GM23338 (cell line): ENCODE data around the gene PTPN6.

Experiments used
- CTCF ChIP-seq, 2 experiments: fragments of 200-600 bp in 1 of 2; sonication (generic) in 1 of 2; conservative IDR thresholded peaks; 2 replicates each; pipeline versions ENCODE4 v1.5.1 to v1.6.1; 2016 to 2017; ENCODE audit warnings: antibody characterized with exemption in 2 of 2, low read depth in 2 of 2, mild to moderate bottlenecking in 2 of 2, moderate library complexity in 1 of 2
- EZH2 ChIP-seq: fragments of 200-600 bp; sonication (generic); IDR thresholded peaks from one replicate; pipeline ENCODE4 v1.8.0; 2017; ENCODE audit warnings: antibody characterized with exemption, mild to moderate bottlenecking, low read depth; ENCODE audit not compliant: unreplicated experiment
- POLR2AphosphoS5 ChIP-seq: IDR thresholded peaks from 2 replicates; pipeline ENCODE4 v1.6.1; 2016; ENCODE audit warnings: antibody characterized with exemption, low read depth

- TF ChIP-seq CTCF (conservative IDR thresholded peaks at IDR 0.05; ENCODE audit: low read depth in 2 of 2): no peak
- TF ChIP-seq POLR2AphosphoS5: no peak
- no peak for TF ChIP-seq EZH2
Observed at GRCh38 chr12:7006639-7007038, 55.5 kb downstream of the PTPN6 start.
